K562 (cell line): Measurements from ENCODE around the gene GLIS2. TPM values are rescaled to one million over a fixed set of nuclear protein-coding genes. Genes with fewer than 3 reads are reported as not detected.

Experiments
- DMBX1 ChIP-seq: fragments of 250-450 bp; sonication (Bioruptor Pico); IDR thresholded peaks from 2 replicates; pipeline ENCODE4 v1.8.0; 2022; ENCODE audit warnings: inconsistent platforms, mild to moderate bottlenecking, moderate library complexity, borderline replicate concordance
- ESRRA ChIP-seq: fragments of 450-650 bp; IDR thresholded peaks from 2 replicates; pipeline ENCODE4 v1.6.1; 2014; ENCODE audit warnings: low read depth, mild to moderate bottlenecking, moderate library complexity, borderline replicate concordance
- GABPB1 ChIP-seq: sonication (generic); formaldehyde crosslinking; IDR thresholded peaks from 2 replicates; pipeline ENCODE4 v1.8.0; 2022; ENCODE audit warnings: mild to moderate bottlenecking, missing genetic modification reagents
- HDAC2 ChIP-seq: fragments of 450-650 bp; IDR thresholded peaks from 2 replicates; pipeline ENCODE4 v1.6.1; 2016; ENCODE audit warnings: mild to moderate bottlenecking
- KDM5B ChIP-seq: fragments of 200-600 bp; sonication (generic); IDR thresholded peaks from 2 replicates; pipeline ENCODE4 v1.6.1; 2012; ENCODE audit warnings: low read depth, mild to moderate bottlenecking, moderate library complexity, low read length, control low read depth, inconsistent platforms; ENCODE audit not compliant: insufficient replicate concordance
- MEIS2 ChIP-seq: fragments of 450-650 bp; IDR thresholded peaks from 2 replicates; pipeline ENCODE4 v1.6.1; 2014; ENCODE audit warnings: mild to moderate bottlenecking; ENCODE audit not compliant: partially characterized antibody
- NR4A1 ChIP-seq, 2 experiments: fragments of 250-450 bp in 1 of 2; fragments of 450-650 bp in 1 of 2; sonication (Bioruptor Pico) in 1 of 2; IDR thresholded peaks; 2 replicates each; pipeline versions ENCODE4 v1.4.0 to v1.6.1; 2016 to 2020; ENCODE audit warnings: mild to moderate bottlenecking in 2 of 2, missing compliant biosample characterization in 1 of 2, missing genetic modification characterization in 1 of 2, moderate library complexity in 1 of 2
- POLR2A ChIP-seq: fragments of 450-650 bp; conservative IDR thresholded peaks from 2 replicates; pipeline ENCODE4 v1.6.1; 2016
- POLR2B ChIP-seq: fragments of 450-650 bp; IDR thresholded peaks from 2 replicates; pipeline ENCODE4 v1.6.1; 2018; ENCODE audit warnings: low read depth; ENCODE audit not compliant: partially characterized antibody
- RBFOX2 ChIP-seq: fragments of 200-400 bp; formaldehyde crosslinking; IDR thresholded peaks from 2 replicates; pipeline ENCODE4 v1.6.1; 2017; ENCODE audit warnings: low read depth, mild to moderate bottlenecking, low read length, moderate library complexity
- SMAD3 ChIP-seq: fragments of 450-650 bp; formaldehyde crosslinking; conservative IDR thresholded peaks from 2 replicates; pipeline ENCODE4 v1.4.0; 2020; ENCODE audit warnings: mild to moderate bottlenecking
- SMAD4 ChIP-seq: fragments of 250-450 bp; sonication (Bioruptor Pico); conservative IDR thresholded peaks from 2 replicates; pipeline ENCODE4 v1.8.0; 2021; ENCODE audit warnings: inconsistent platforms, mild to moderate bottlenecking, moderate library complexity
- SUPT5H ChIP-seq: fragments of 450-650 bp; IDR thresholded peaks from 2 replicates; pipeline ENCODE4 v1.6.1; 2016
- ZNF232 ChIP-seq: sonication (generic); formaldehyde crosslinking; IDR thresholded peaks from 2 replicates; pipeline ENCODE4 v1.8.0; 2022; ENCODE audit warnings: mild to moderate bottlenecking, missing genetic modification reagents
- ZNF408 ChIP-seq: fragments of 250-450 bp; sonication (Bioruptor Pico); IDR thresholded peaks from 2 replicates; pipeline ENCODE4 v1.4.0; 2020; ENCODE audit warnings: low read depth, mild to moderate bottlenecking, moderate library complexity
- ZNF561 ChIP-seq: fragments of 450-650 bp; formaldehyde crosslinking; conservative IDR thresholded peaks from 2 replicates; pipeline ENCODE4 v1.4.0; 2020; ENCODE audit warnings: mild to moderate bottlenecking, moderate library complexity
- ZNF778 ChIP-seq: fragments of 450-650 bp; formaldehyde crosslinking; IDR thresholded peaks from 2 replicates; pipeline ENCODE4 v1.4.0; 2020; ENCODE audit warnings: mild to moderate bottlenecking, moderate library complexity
- polyA plus RNA-seq, 8 experiments: library from polyadenylated mRNA; depleted of rRNA in 4 of 8; stranded (reverse) in 5 of 8; unstranded in 3 of 8; fragments of >200 nt; fragmentation: Nextera tagmentation in 2 of 8; fragmentation: Illumina TruSeq in 1 of 8; extraction: Ambion mirVana in 2 of 8; extraction: Trizol in 1 of 8; gene quantifications; 2 replicates each; pipeline versions ENCODE4 v1.2.1 to v1.2.3, GENCODE V29; 2011 to 2014; ENCODE audit warnings: inconsistent platforms in 1 of 8, missing spikeins in 1 of 8
- total RNA-seq, 7 experiments: library from RNA; depleted of rRNA in 6 of 7; stranded (reverse); fragments of >200 nt in 6 of 7; fragmentation: Illumina TruSeq in 2 of 7; extraction: Trizol in 2 of 7; gene quantifications; 2 replicates each; pipeline versions ENCODE4 v1.2.1 to v1.2.3, GENCODE V29; 2011 to 2021; ENCODE audit warnings: low replicate concordance in 1 of 7
- TF ChIP-seq, protein P1 (sequence below): fragments of 450-650 bp; formaldehyde crosslinking; IDR thresholded peaks from 2 replicates; pipeline ENCODE4 v1.4.0; 2020; ENCODE audit warnings: mild to moderate bottlenecking, moderate library complexity
- TF ChIP-seq, protein P2 (sequence below): fragments of 450-650 bp; IDR thresholded peaks from 2 replicates; pipeline ENCODE4 v1.6.1; 2018; ENCODE audit warnings: mild to moderate bottlenecking, low read depth; ENCODE audit not compliant: partially characterized antibody
- TF ChIP-seq, protein P3 (sequence below): fragments of 200-800 bp; sonication (Bioruptor generic); IDR thresholded peaks from 2 replicates; pipeline ENCODE4 v1.6.1; 2017; ENCODE audit warnings: missing genetic modification characterization, missing compliant biosample characterization
- TF ChIP-seq, protein P4 (sequence below), 3 experiments: fragments of 200-800 bp in 1 of 3; sonication (Bioruptor generic) in 1 of 3; sonication (generic) in 1 of 3; formaldehyde crosslinking in 1 of 3; IDR thresholded peaks; 2 replicates each; pipeline versions ENCODE4 v1.6.1 to v1.8.0; 2016 to 2022; ENCODE audit warnings: mild to moderate bottlenecking in 2 of 3, missing compliant biosample characterization in 2 of 3, missing genetic modification characterization in 2 of 3, missing genetic modification reagents in 1 of 3

GLIS2 gene
- total and polyA plus RNA-seq, 9 of the 15 experiments (the other 6 are each of a cell fraction or from before 2014, with no cell fraction given) = 0.10 to 9.0 (median 0.57) TPM

DNA sequence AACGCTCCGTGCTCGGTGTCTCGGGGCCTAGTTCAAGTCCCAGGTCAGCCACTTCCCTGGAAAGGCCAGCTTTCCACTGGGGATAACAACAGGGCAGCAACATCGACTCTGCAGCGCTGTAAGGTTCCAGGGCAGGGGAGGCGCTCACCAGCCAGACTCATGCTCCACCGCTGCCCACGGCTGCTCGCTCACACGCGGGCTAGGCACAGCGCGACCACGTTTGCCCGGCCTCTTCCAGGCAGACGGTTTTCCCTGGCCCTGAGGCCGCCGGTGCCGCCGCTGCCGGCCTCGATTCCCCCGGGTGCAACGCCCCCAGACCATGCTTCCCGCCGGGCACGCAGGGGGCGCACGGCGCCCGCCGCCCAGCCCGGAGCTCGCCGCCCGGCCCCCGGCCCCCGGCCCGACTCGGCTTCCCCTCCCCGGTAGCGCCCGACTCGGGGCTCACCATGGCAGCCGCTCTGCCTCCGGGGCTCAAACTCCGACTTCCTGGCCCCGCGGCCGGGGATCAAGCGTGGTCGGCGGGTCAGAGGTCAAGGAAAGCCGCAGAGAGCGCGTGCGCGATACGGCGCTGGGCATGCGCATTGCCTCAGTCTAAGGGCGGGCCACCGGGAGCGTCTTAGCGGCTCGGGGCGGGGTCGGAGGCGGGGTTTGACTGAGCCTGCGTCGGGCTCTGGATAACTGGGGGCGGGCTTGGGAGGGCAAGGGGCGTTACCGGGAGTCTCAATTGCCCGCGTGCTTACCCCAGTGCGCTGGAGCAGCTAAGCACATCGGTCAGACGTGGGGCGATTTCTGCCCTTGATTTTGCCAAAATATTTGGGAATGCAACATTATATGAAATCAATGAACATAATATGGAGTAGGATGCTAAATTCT is 35.2 kb downstream of the GLIS2 start, which contains the start of gene PAM16 (continued):
- TF ChIP-seq RBFOX2 (peak; percentile 92), HDAC2 (0 out of 2 replicates have a peak, but pooled peaks have one; percentile 40), ZNF232 (CRISPR knock-in tag) (0 out of 2 replicates have a peak, but pooled peaks have one; percentile 25), GABPB1 (CRISPR knock-in tag) (peak; percentile 48; the same call in 1 of the 2 replicates), SUPT5H (peak; percentile 56), MEIS2 (peak; percentile 86), SMAD4 (CRISPR knock-in tag) (peak; percentile 37; the same call in 1 of the 2 replicates), POLR2B (peak; percentile 70), ESRRA (peak; percentile 38; the same call in 1 of the 2 replicates), SMAD3 (no peak), KDM5B (peak; percentile 49), DMBX1 (CRISPR knock-in tag) (0 out of 2 replicates have a peak, but pooled peaks have one; percentile 31), ZNF778 (CRISPR knock-in tag) (no peak), POLR2A (peak; percentile 67; the same call in 1 of the 2 replicates), NR4A1 (CRISPR knock-in tag; IDR thresholded peaks at IDR 0.05) (no peak), NR4A1 (tag; IDR thresholded peaks at IDR 0.05) (0 out of 2 replicates have a peak, but pooled peaks have one; percentile 32), ZNF561 (CRISPR knock-in tag) (no peak), ZNF408 (CRISPR knock-in tag) (no peak)
- TF ChIP-seq, protein P1, sequence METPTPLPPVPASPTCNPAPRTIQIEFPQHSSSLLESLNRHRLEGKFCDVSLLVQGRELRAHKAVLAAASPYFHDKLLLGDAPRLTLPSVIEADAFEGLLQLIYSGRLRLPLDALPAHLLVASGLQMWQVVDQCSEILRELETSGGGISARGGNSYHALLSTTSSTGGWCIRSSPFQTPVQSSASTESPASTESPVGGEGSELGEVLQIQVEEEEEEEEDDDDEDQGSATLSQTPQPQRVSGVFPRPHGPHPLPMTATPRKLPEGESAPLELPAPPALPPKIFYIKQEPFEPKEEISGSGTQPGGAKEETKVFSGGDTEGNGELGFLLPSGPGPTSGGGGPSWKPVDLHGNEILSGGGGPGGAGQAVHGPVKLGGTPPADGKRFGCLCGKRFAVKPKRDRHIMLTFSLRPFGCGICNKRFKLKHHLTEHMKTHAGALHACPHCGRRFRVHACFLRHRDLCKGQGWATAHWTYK (CRISPR knock-in tag) = 0 out of 2 replicates have a peak, but pooled peaks have one; percentile 70
- TF ChIP-seq, protein P2, sequence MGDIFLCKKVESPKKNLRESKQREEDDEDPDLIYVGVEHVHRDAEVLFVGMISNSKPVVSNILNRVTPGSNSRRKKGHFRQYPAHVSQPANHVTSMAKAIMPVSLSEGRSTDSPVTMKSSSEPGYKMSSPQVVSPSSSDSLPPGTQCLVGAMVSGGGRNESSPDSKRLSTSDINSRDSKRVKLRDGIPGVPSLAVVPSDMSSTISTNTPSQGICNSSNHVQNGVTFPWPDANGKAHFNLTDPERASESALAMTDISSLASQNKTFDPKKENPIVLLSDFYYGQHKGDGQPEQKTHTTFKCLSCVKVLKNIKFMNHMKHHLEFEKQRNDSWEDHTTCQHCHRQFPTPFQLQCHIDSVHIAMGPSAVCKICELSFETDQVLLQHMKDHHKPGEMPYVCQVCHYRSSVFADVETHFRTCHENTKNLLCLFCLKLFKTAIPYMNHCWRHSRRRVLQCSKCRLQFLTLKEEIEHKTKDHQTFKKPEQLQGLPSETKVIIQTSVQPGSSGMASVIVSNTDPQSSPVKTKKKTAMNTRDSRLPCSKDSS = no peak
- TF ChIP-seq, protein P3, sequence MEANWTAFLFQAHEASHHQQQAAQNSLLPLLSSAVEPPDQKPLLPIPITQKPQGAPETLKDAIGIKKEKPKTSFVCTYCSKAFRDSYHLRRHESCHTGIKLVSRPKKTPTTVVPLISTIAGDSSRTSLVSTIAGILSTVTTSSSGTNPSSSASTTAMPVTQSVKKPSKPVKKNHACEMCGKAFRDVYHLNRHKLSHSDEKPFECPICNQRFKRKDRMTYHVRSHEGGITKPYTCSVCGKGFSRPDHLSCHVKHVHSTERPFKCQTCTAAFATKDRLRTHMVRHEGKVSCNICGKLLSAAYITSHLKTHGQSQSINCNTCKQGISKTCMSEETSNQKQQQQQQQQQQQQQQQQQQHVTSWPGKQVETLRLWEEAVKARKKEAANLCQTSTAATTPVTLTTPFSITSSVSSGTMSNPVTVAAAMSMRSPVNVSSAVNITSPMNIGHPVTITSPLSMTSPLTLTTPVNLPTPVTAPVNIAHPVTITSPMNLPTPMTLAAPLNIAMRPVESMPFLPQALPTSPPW = peak; percentile 35; the same call in 1 of the 2 replicates
- TF ChIP-seq, protein P4, sequence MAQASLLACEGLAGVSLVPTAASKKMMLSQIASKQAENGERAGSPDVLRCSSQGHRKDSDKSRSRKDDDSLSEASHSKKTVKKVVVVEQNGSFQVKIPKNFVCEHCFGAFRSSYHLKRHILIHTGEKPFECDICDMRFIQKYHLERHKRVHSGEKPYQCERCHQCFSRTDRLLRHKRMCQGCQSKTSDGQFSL (CRISPR knock-in tag; IDR thresholded peaks at IDR 0.05) = no peak
- TF ChIP-seq, protein P4 (tag; IDR thresholded peaks at IDR 0.05) = no peak
